Caco-2 (cell line): ENCODE results near the gene NDUFS2. TPM values are rescaled to one million over a fixed set of nuclear protein-coding genes. Genes with fewer than 3 reads are reported as not detected.

Source experiments
- BruUV-seq: library from RNA; stranded (reverse); fragments of 400-500 nt; replicated peaks from 2 replicates; lab custom pipeline; 2021; lab: Mats Ljungman, UMichigan
- CTCF ChIA-PET: fragments of 300-600 bp; sonication (Branson Sonifier 250); formaldehyde crosslinking; loops from one replicate; lab custom pipeline; 2022; ENCODE audit warnings: antibody characterized with exemption; lab: Charles Lee
- POLR2A ChIA-PET: fragments of 300-600 bp; sonication (Branson Sonifier 250); formaldehyde crosslinking; loops from one replicate; lab custom pipeline; 2022; ENCODE audit warnings: antibody characterized with exemption; lab: Charles Lee
- DNase-seq, 2 experiments: peaks; one replicate each; pipeline versions ENCODE4 v3.0.0 to v3.0.0-alpha.2; 2020 to 2022
- H3K27me3 ChIP-seq: replicated peaks from 2 replicates; pipeline ENCODE4 v1.6.0; 2011; ENCODE audit warnings: low read length; ENCODE audit not compliant: control insufficient read depth, insufficient read depth
- H3K36me3 ChIP-seq: 2 replicates; pipeline ENCODE4 v1.5.1; 2011; ENCODE audit warnings: low read length; ENCODE audit not compliant: control insufficient read depth, insufficient read depth
- H3K4me1 ChIP-seq: fragments of 250-450 bp; sonication (Bioruptor Pico); 2 replicates; pipeline ENCODE4 v1.5.1; 2020; ENCODE audit warnings: mild to moderate bottlenecking
- H3K4me3 ChIP-seq: 2 replicates; pipeline ENCODE4 v1.5.1; 2011; ENCODE audit warnings: low read depth, mild to moderate bottlenecking, control low read depth, low read length
- H3K9me3 ChIP-seq: fragments of 250-450 bp; sonication (Bioruptor Pico); 2 replicates; pipeline ENCODE4 v1.5.1; 2020; ENCODE audit warnings: mild to moderate bottlenecking, moderate library complexity
- H3K27ac Mint-ChIP-seq: one replicate; pipeline ENCODE4 v1.8.0; 2022; ENCODE audit warnings: mixed read lengths; ENCODE audit not compliant: unreplicated experiment
- H3K27me3 Mint-ChIP-seq: one replicate; pipeline ENCODE4 v1.8.0; 2022; ENCODE audit warnings: mixed read lengths; ENCODE audit not compliant: insufficient read depth, unreplicated experiment
- H3K36me3 Mint-ChIP-seq: one replicate; pipeline ENCODE4 v1.8.0; 2022; ENCODE audit warnings: mild to moderate bottlenecking, mixed read lengths; ENCODE audit not compliant: insufficient read depth, unreplicated experiment
- H3K4me1 Mint-ChIP-seq: one replicate; pipeline ENCODE4 v1.8.0; 2022; ENCODE audit warnings: low read depth, mixed read lengths; ENCODE audit not compliant: unreplicated experiment
- H3K4me3 Mint-ChIP-seq: one replicate; pipeline ENCODE4 v1.8.0; 2022; ENCODE audit warnings: mild to moderate bottlenecking, moderate library complexity, mixed read lengths; ENCODE audit not compliant: unreplicated experiment
- H3K9me3 Mint-ChIP-seq: one replicate; pipeline ENCODE4 v1.8.0; 2022; ENCODE audit warnings: mixed read lengths; ENCODE audit not compliant: unreplicated experiment
- CTCF ChIP-seq, 2 experiments: fragments of 200-600 bp in 1 of 2; IDR thresholded peaks; 1 replicate in 1 of 2; 2 replicates in 1 of 2; pipeline versions ENCODE4 v1.5.1 to v1.8.0; 2011 to 2022; ENCODE audit warnings: antibody characterized with exemption in 1 of 2, control low read depth in 1 of 2, inconsistent platforms in 1 of 2, low read depth in 1 of 2, low read length in 1 of 2, mild to moderate bottlenecking in 1 of 2, moderate library complexity in 1 of 2; ENCODE audit not compliant: insufficient read depth in 1 of 2, severe bottlenecking in 1 of 2, unreplicated experiment in 1 of 2
- intact Hi-C: fragments of 100-400 bp; cut with micrococcal nuclease; formaldehyde crosslinking; loops from one replicate; pipeline ENCODE4 v1.10.0; 2022; ENCODE audit not compliant: unreplicated experiment
- total RNA-seq: library from RNA; stranded (reverse); gene quantifications from 2 replicates; pipeline ENCODE4 v1.2.3, GENCODE V29; 2022

The NDUFS2 gene
- total RNA-seq, 1 experiment from 2014 or later = 115 TPM

- ChIA-PET POLR2A (no interaction called here), CTCF (interaction anchor here (0.6 kb wide), 1 partner anchor 174 kb away, joined by 3 read pairs; no protein-coding TSS in a partner anchor)
- Mint-ChIP-seq H3K9me3 (no peaks in the 10 kb centered on the region), H3K36me3 (peaks cover 9% of the 10 kb centered on the region), H3K4me1 (peaks cover 20% of the 10 kb centered on the region), H3K27ac (no peak within 1 kb of the TSS), H3K27me3 (no peaks in the 10 kb centered on the region), H3K4me3 (no peak within 1 kb of the TSS)
- TF ChIP-seq CTCF (IDR thresholded peaks at IDR 0.05; ENCODE audit: insufficient read depth in 1 of 2, low read depth in 1 of 2, low read length in 1 of 2, severe bottlenecking in 1 of 2, unreplicated experiment in 1 of 2) = no peak
- DNase-seq = no peak
- Histone ChIP-seq H3K36me3 (peaks cover 3% of the 10 kb centered on the region), H3K4me3 (no peak within 1 kb of the TSS), H3K27me3 (no peaks in the 10 kb centered on the region), H3K4me1 (peaks cover 13% of the 10 kb centered on the region; the same call in 1 of the 2 replicates), H3K9me3 (no peaks in the 10 kb centered on the region)
- intact Hi-C loops = no loop called here
- no TSS peak for BruUV-seq
Measured at GRCh38 chr1:161198897-161199431, 3.2 kb upstream of the NDUFS2 start, which contains the start of gene ADAMTS4. ADAMTS4 (minus strand) TSS chr1:161199054; CDS start chr1:161198627, 427 bp downstream.

- no peak overlapping the region for H3K4me3 Mint-ChIP-seq
- Histone ChIP-seq H3K4me3 (no peak overlapping the region), H3K4me1 (peaks cover 13% of the 10 kb centered on the region; the same call in 1 of the 2 replicates), H3K36me3 (peaks cover 3% of the 10 kb centered on the region), H3K27me3 (no peaks in the 10 kb centered on the region), H3K9me3 (no peaks in the 10 kb centered on the region)
- TF ChIP-seq CTCF (IDR thresholded peaks at IDR 0.05; ENCODE audit: insufficient read depth in 1 of 2, low read depth in 1 of 2, low read length in 1 of 2, severe bottlenecking in 1 of 2, unreplicated experiment in 1 of 2) = no peak
- no peaks in the 10 kb centered on the region for H3K27me3 Mint-ChIP-seq
- ChIA-PET CTCF (no interaction called here), POLR2A (no interaction called here)
- H3K36me3 Mint-ChIP-seq = peaks cover 9% of the 10 kb centered on the region
- H3K27ac Mint-ChIP-seq = no peak overlapping the region
- no peak for DNase-seq
- intact Hi-C loops = no loop called here
- no peaks in the 10 kb centered on the region for H3K9me3 Mint-ChIP-seq
- no TSS peak for BruUV-seq
- H3K4me1 Mint-ChIP-seq = peaks cover 20% of the 10 kb centered on the region
Measured at GRCh38 chr1:161199506-161200139, 2.5 kb upstream of the NDUFS2 start.

- H3K4me3 ChIP-seq = no peak overlapping the region
- peaks cover 13% of the 10 kb centered on the region; the same call in 1 of the 2 replicates for H3K4me1 ChIP-seq
- Mint-ChIP-seq H3K4me1 (peaks cover 20% of the 10 kb centered on the region), H3K27me3 (no peaks in the 10 kb centered on the region), H3K27ac (no peak overlapping the region), H3K9me3 (no peaks in the 10 kb centered on the region), H3K4me3 (no peak overlapping the region), H3K36me3 (peaks cover 9% of the 10 kb centered on the region)
- DNase-seq = no peak
- no TSS peak for BruUV-seq
- ChIA-PET POLR2A (no interaction called here), CTCF (interaction anchor here (0.9 kb wide), 1 partner anchor 25 kb away, joined by 6 read pairs; no protein-coding TSS in a partner anchor)
- TF ChIP-seq CTCF (IDR thresholded peaks at IDR 0.05; ENCODE audit: insufficient read depth in 1 of 2, low read depth in 1 of 2, low read length in 1 of 2, severe bottlenecking in 1 of 2, unreplicated experiment in 1 of 2) = no peak
- H3K9me3 ChIP-seq = no peaks in the 10 kb centered on the region
- no peaks in the 10 kb centered on the region for H3K27me3 ChIP-seq
- H3K36me3 ChIP-seq = peaks cover 3% of the 10 kb centered on the region
- intact Hi-C loops = no loop called here
Measured at GRCh38 chr1:161200421-161200991, 1.7 kb upstream of the NDUFS2 start.
